ENCODE measurements around the gene TASOR2. TPM values are rescaled to one million over a fixed set of nuclear protein-coding genes. Genes with fewer than 3 reads are reported as not detected.
A peak's percentile ranks its signal among the peaks of the same experiment; 100 is the strongest.

Gene TASOR2
- total RNA-seq, 4 donors from 2014 or later: 55.0 to 106 (median 75.9) TPM

DNA sequence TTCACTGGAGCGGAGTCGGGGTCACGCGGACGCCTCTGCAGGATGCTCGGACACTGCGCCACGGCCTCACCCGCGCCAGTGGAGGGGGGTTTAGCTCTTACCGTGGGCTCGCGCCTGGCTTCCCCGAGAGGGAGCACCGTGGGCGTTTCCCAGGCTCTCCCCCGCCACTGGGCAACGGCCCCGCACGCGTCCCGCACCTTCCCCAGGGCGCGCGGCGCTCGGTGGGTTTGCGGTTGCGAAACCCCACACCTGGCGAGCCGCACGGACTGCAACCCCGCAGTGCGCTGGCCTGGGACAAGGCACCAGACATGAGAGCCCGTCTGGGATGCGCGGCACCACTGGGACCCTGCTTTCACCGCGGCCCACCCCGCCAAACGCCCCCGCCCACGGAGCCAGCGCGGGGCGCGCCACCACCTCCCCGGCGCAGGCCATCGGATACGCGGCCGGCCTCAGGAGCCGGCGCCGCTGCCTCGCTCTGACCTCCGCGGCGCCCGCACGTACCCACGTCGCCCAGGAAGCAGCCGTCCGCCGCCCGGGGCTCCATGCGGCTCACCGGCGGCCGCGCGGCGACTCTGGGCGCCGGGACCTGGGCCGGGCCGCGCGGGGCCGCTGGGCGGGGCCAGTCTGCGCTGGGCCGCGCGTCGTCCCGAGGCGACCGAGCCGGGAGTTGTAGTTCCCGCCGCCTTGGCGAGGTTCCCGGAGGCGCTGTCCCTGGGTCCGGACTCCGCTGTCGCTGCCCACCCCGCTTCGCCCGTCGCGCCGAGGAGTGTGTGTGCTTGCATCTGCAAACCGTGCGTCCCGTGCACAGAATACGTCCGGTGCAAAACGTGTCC is 18.4 kb upstream of the TASOR2 start, which contains the start of gene ASB13:
TSS of gene ASB13 (minus strand) at position 588 of the 833 bp plus-strand sequence. CDS start at position 544, 44 bp downstream.
- TF ChIP-seq EP300 (IDR thresholded peaks at IDR 0.05; ENCODE audit: low read depth): no peak
- TF ChIP-seq POLR2A (IDR thresholded peaks at IDR 0.05): no peak
- peak in 2 of 3 donors; percentile 5 to 45 for TF ChIP-seq POLR2AphosphoS5 (IDR thresholded peaks at IDR 0.05)
- H3K4me3 ChIP-seq: peak within 1 kb of the TSS; percentile 72 to 92 (median 89)

GRCh38 chr10:5666841-5667630 is 17.6 kb upstream of the TASOR2 start:
- TF ChIP-seq POLR2AphosphoS5 (IDR thresholded peaks at IDR 0.05): no peak
- no peak for TF ChIP-seq EP300 (IDR thresholded peaks at IDR 0.05; ENCODE audit: low read depth)
- TF ChIP-seq CTCF (IDR thresholded peaks at IDR 0.05): no peak
- no peak for TF ChIP-seq POLR2A (IDR thresholded peaks at IDR 0.05)
- WGBS, 2 donors (ENCODE audit: low coverage in 1 of 2): 49 to 58% methylated on average over 11 to 15 of the region's 15 CpGs
- peak overlapping the region in 2 of 4 donors; percentile 86 to 89 for H3K27ac ChIP-seq
- peak overlapping the region; percentile 48 to 90 (median 80) for H3K4me3 ChIP-seq
- no peak for DNase-seq
- in situ Hi-C loops (cut with MboI; ENCODE audit: low pct_ligation_motif_present in 1 of 4, low pct_unique_long_range_greater_than_20kb in 1 of 4, low sequenced_read_pairs in 3 of 4) (no loop called here), intact Hi-C loops (cut with DNase I; ENCODE audit: low total_unique reads) (no loop called here)
- no peaks in the 10 kb centered on the region for H3K27me3 ChIP-seq
- H3K9me3 ChIP-seq: no peaks in the 10 kb centered on the region
- H3K36me3 ChIP-seq: no peaks in the 10 kb centered on the region
- H3K4me1 ChIP-seq: peaks cover 5 to 39% (median 14%) of the 10 kb centered on the region in 4 donors

More for the DNA sequence above, 18.4 kb upstream of the TASOR2 start, which contains the start of gene ASB13:
- no peaks in the 10 kb centered on the region for H3K9me3 ChIP-seq
- 0 to 1% methylated on average over 5 to 36 of the region's 112 CpGs for WGBS, 2 donors (ENCODE audit: low coverage in 1 of 2)
- intact Hi-C loops (cut with DNase I; ENCODE audit: low total_unique reads) (no loop called here), in situ Hi-C loops (cut with MboI; ENCODE audit: low pct_ligation_motif_present in 1 of 4, low pct_unique_long_range_greater_than_20kb in 1 of 4, low sequenced_read_pairs in 3 of 4) (no loop called here)
- H3K36me3 ChIP-seq: no peaks in the 10 kb centered on the region
- H3K27me3 ChIP-seq: no peaks in the 10 kb centered on the region
- DNase-seq: peak; percentile 80
- H3K27ac ChIP-seq: peak within 1 kb of the TSS; percentile 84 to 89 (median 87)
- H3K4me1 ChIP-seq: peaks cover 5 to 45% (median 14%) of the 10 kb centered on the region in 4 donors

DNA sequence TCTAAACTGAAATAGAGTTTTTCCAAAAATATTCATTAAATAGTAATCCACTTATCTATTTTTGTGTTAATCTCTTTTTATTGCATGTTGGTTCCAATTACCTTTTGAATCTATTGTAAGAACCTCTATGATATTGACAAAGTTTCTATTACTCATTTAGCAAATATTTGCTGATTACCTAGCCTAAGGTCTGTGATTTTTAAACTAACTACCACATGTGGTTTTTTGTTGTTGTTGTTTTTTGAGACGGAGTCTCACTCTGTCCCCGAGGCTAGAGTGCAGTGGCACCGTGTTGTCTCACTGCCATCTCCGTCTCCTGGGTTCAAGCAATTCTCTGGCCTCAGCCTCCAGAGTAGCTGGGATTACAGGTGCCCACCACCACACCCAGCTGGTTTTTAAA is 16.2 kb upstream of the TASOR2 start:
- no peaks in the 10 kb centered on the region for H3K27me3 ChIP-seq
- no peaks in the 10 kb centered on the region for H3K36me3 ChIP-seq
- intact Hi-C loops (cut with DNase I; ENCODE audit: low total_unique reads): no loop called here
- H3K4me1 ChIP-seq: peaks cover 5 to 33% (median 14%) of the 10 kb centered on the region in 4 donors
- no peak overlapping the region for H3K4me3 ChIP-seq
- no peak for DNase-seq
- TF ChIP-seq POLR2AphosphoS5 (IDR thresholded peaks at IDR 0.05): no peak
- no peak for TF ChIP-seq POLR2A (IDR thresholded peaks at IDR 0.05)
- no peak for TF ChIP-seq CTCF (IDR thresholded peaks at IDR 0.05)
- no peak for TF ChIP-seq EP300 (IDR thresholded peaks at IDR 0.05; ENCODE audit: low read depth)
- 72 to 82% methylated on average over 2 to 4 of the region's 4 CpGs for WGBS, 2 donors (ENCODE audit: low coverage in 1 of 2)
- in situ Hi-C loops (cut with MboI; ENCODE audit: low pct_ligation_motif_present in 1 of 4, low pct_unique_long_range_greater_than_20kb in 1 of 4, low sequenced_read_pairs in 3 of 4): no loop called here
- H3K9me3 ChIP-seq: no peaks in the 10 kb centered on the region
- H3K27ac ChIP-seq: no peak overlapping the region

- intact Hi-C loops (cut with DNase I; ENCODE audit: low total_unique reads): no loop called here
- DNase-seq: no peak
- H3K27ac ChIP-seq: no peak overlapping the region
- WGBS, 2 donors (ENCODE audit: low coverage in 1 of 2): 90% methylated on average over 1 of the region's 1 CpG; no CpG with 5 or more reads in 1 of the 2 donors
- H3K27me3 ChIP-seq: no peaks in the 10 kb centered on the region
- TF ChIP-seq EP300 (IDR thresholded peaks at IDR 0.05; ENCODE audit: low read depth): no peak
- no peak for TF ChIP-seq CTCF (IDR thresholded peaks at IDR 0.05)
- TF ChIP-seq POLR2AphosphoS5 (IDR thresholded peaks at IDR 0.05): no peak
- TF ChIP-seq POLR2A (IDR thresholded peaks at IDR 0.05): no peak
- peaks cover 3 to 6% of the 10 kb centered on the region in 2 donors for H3K9me3 ChIP-seq
- H3K4me1 ChIP-seq: peaks cover 5 to 21% (median 14%) of the 10 kb centered on the region in 4 donors
- H3K36me3 ChIP-seq: no peaks in the 10 kb centered on the region
- no peak overlapping the region for H3K4me3 ChIP-seq
- in situ Hi-C loops (cut with MboI; ENCODE audit: low pct_ligation_motif_present in 1 of 4, low pct_unique_long_range_greater_than_20kb in 1 of 4, low sequenced_read_pairs in 3 of 4): no loop called here
Measured at GRCh38 chr10:5669604-5670003, 15.0 kb upstream of the TASOR2 start.

Measured in transverse colon (tissue), 4 donors.